ENCODE results near the gene TRIM15. TPM values are rescaled to one million over a fixed set of nuclear protein-coding genes. Genes with fewer than 3 reads are reported as not detected.
"Not testable (repeated sequence)": the region's sequence is repeated elsewhere in the genome, so short reads cannot be mapped to it uniquely, and the experiment has no call there.

TRIM15 gene
- total RNA-seq, 1 donor from 2014 or later, result not detected

- TF ChIP-seq CTCF (IDR thresholded peaks at IDR 0.05; ENCODE audit: unreplicated experiment), result no peak
- Mint-ChIP-seq H3K27me3 (ENCODE audit: low read depth) (no peaks in the 10 kb centered on the region), H3K36me3 (peaks cover 4% of the 10 kb centered on the region), H3K4me3 (peak overlapping the region; percentile 98), H3K4me1 (peaks cover 44% of the 10 kb centered on the region), H3K9me3 (no peaks in the 10 kb centered on the region), H3K27ac (peak overlapping the region; percentile 100)
- DNase-seq (ENCODE audit: low spot score in 2 of 2, unreplicated experiment in 2 of 2), result no peak
Measured at GRCh38 chr6:30214657-30214982, 51.3 kb downstream of the TRIM15 start.

- H3K27me3 Mint-ChIP-seq (ENCODE audit: low read depth), result no peaks in the 10 kb centered on the region
- no peak for DNase-seq (ENCODE audit: low spot score in 2 of 2, unreplicated experiment in 2 of 2)
Measured at GRCh38 chr6:30216096-30216495, 52.8 kb downstream of the TRIM15 start.

GRCh38 chr6:30219244-30219643, 55.9 kb downstream of the TRIM15 start:
- H3K4me1 Mint-ChIP-seq, result peaks cover 13% of the 10 kb centered on the region
- peak in 1 of 2 experiments; percentile 45 for DNase-seq (ENCODE audit: low spot score in 2 of 2, unreplicated experiment in 2 of 2)
- H3K36me3 Mint-ChIP-seq, result peaks cover 2% of the 10 kb centered on the region
- no peak overlapping the region for H3K27ac Mint-ChIP-seq
- no peak overlapping the region for H3K4me3 Mint-ChIP-seq
- no peak for TF ChIP-seq CTCF (IDR thresholded peaks at IDR 0.05; ENCODE audit: unreplicated experiment)
- peaks cover 14% of the 10 kb centered on the region for H3K9me3 Mint-ChIP-seq
- H3K27me3 Mint-ChIP-seq (ENCODE audit: low read depth), result no peaks in the 10 kb centered on the region

More at GRCh38 chr6:30216096-30216495, 52.8 kb downstream of the TRIM15 start:
- H3K36me3 Mint-ChIP-seq, result no peaks in the 10 kb centered on the region
- TF ChIP-seq CTCF (IDR thresholded peaks at IDR 0.05; ENCODE audit: unreplicated experiment), result no peak
- H3K9me3 Mint-ChIP-seq, result no peaks in the 10 kb centered on the region
- peak overlapping the region; percentile 42 for H3K4me3 Mint-ChIP-seq
- H3K27ac Mint-ChIP-seq, result peak overlapping the region; percentile 50
- peaks cover 33% of the 10 kb centered on the region for H3K4me1 Mint-ChIP-seq

GRCh38 chr6:30221395-30221794, 58.0 kb downstream of the TRIM15 start:
- peaks cover 14% of the 10 kb centered on the region for H3K9me3 Mint-ChIP-seq
- not testable (repeated sequence) for H3K27ac Mint-ChIP-seq; H3K36me3 Mint-ChIP-seq; H3K4me1 Mint-ChIP-seq; H3K27me3 Mint-ChIP-seq (ENCODE audit: low read depth); DNase-seq (ENCODE audit: low spot score in 2 of 2, unreplicated experiment in 2 of 2); H3K4me3 Mint-ChIP-seq

- not testable (repeated sequence) for H3K36me3 Mint-ChIP-seq; DNase-seq (ENCODE audit: low spot score in 2 of 2, unreplicated experiment in 2 of 2); H3K4me1 Mint-ChIP-seq; H3K27me3 Mint-ChIP-seq (ENCODE audit: low read depth); H3K4me3 Mint-ChIP-seq; H3K27ac Mint-ChIP-seq
- peaks cover 14% of the 10 kb centered on the region for H3K9me3 Mint-ChIP-seq
Measured at GRCh38 chr6:30221956-30222355, 58.6 kb downstream of the TRIM15 start.

Other genes starting within 250 kb of the TRIM15 start
- 112 to 115 TPM (median 113 TPM) in 3 replicates for gene HLA-A, start 221.0 kb upstream of the TRIM15 start, total RNA-seq
- 31.1 to 32.7 TPM (median 31.4 TPM) in 3 replicates for gene POLR1H, start 102.3 kb upstream of the TRIM15 start, total RNA-seq
- gene PPP1R11, start 96.3 kb upstream of the TRIM15 start, total RNA-seq, result 29.7 to 32.2 TPM (median 30.0 TPM) in 3 replicates
- gene RNF39, start 87.8 kb upstream of the TRIM15 start, total RNA-seq, result not detected in 3 replicates
- gene TRIM31, start 50.5 kb upstream of the TRIM15 start, total RNA-seq, result 0.58 to 0.68 TPM in 2 of 3 replicates, not detected in the other
- not detected in 3 replicates for gene TRIM40, start 27.4 kb upstream of the TRIM15 start, total RNA-seq
- gene TRIM10, start 2.3 kb upstream of the TRIM15 start, total RNA-seq, result not detected in 3 replicates
- 55.4 to 58.3 TPM (median 56.9 TPM) in 3 replicates for gene TRIM26, start 49.9 kb downstream of the TRIM15 start, total RNA-seq
- 14.6 to 16.7 TPM (median 14.7 TPM) in 3 replicates for gene TRIM39, start 163.4 kb downstream of the TRIM15 start, total RNA-seq
- gene RPP21, start 181.6 kb downstream of the TRIM15 start, total RNA-seq, result 41.2 to 48.1 TPM (median 46.1 TPM) in 3 replicates

Data from mesothelial cell of epicardium (in vitro differentiated cells).